Osteoblast (primary cell): ENCODE data around the gene FHDC1. TPM values are rescaled to one million over a fixed set of nuclear protein-coding genes. Genes with fewer than 3 reads are reported as not detected.

Experiments
- DNase-seq: peaks from one replicate; pipeline ENCODE4 v3.0.0; 2011; ENCODE audit warnings: low spot score, mixed read lengths; ENCODE audit not compliant: insufficient read length; ENCODE audit errors: missing footprints
- H2AFZ ChIP-seq: 2 replicates; pipeline ENCODE4 v1.6.0; 2011; ENCODE audit warnings: mild to moderate bottlenecking, low read length
- H3K27ac ChIP-seq: 2 replicates; pipeline ENCODE4 v1.5.1; 2011; ENCODE audit warnings: mild to moderate bottlenecking, low read depth, low read length, moderate library complexity
- H3K27me3 ChIP-seq: 2 replicates; pipeline ENCODE4 v1.6.0; 2012; ENCODE audit warnings: mild to moderate bottlenecking, control low read depth, inconsistent platforms, low read length, moderate library complexity; ENCODE audit not compliant: insufficient read depth
- H3K36me3 ChIP-seq: 2 replicates; pipeline ENCODE4 v1.5.1; 2011; ENCODE audit warnings: mild to moderate bottlenecking, low read length, control low read depth, moderate library complexity; ENCODE audit not compliant: insufficient read depth
- H3K4me1 ChIP-seq: 2 replicates; pipeline ENCODE4 v1.5.1; 2011; ENCODE audit warnings: mild to moderate bottlenecking, low read length, control low read depth, moderate library complexity; ENCODE audit not compliant: insufficient read depth
- H3K4me2 ChIP-seq: 2 replicates; pipeline ENCODE4 v1.6.0; 2011; ENCODE audit warnings: mild to moderate bottlenecking, low read length; ENCODE audit not compliant: insufficient read depth
- H3K4me3 ChIP-seq: fragments of 200-600 bp; sonication (generic); 3 replicates; pipeline ENCODE4 v1.5.1; 2012; ENCODE audit warnings: mild to moderate bottlenecking, low read length, inconsistent platforms; ENCODE audit not compliant: insufficient read depth
- H3K79me2 ChIP-seq: 2 replicates; pipeline ENCODE4 v1.6.0; 2012; ENCODE audit warnings: mild to moderate bottlenecking, low read length, control low read depth, inconsistent platforms; ENCODE audit not compliant: insufficient read depth
- H3K9me3 ChIP-seq: 2 replicates; pipeline ENCODE4 v1.5.1; 2011; ENCODE audit warnings: low read depth, low read length, control low read depth
- H4K20me1 ChIP-seq: 2 replicates; pipeline ENCODE4 v1.6.0; 2012; ENCODE audit warnings: mild to moderate bottlenecking, low read length, control low read depth; ENCODE audit not compliant: insufficient read depth
- CTCF ChIP-seq: IDR thresholded peaks from 2 replicates; pipeline ENCODE4 v1.5.1; 2011; ENCODE audit warnings: mild to moderate bottlenecking, low read depth, low read length, moderate library complexity; ENCODE audit errors: extremely low read depth
- total RNA-seq: library from RNA; depleted of rRNA; stranded (reverse); fragments of >200 nt; gene quantifications from 2 replicates; pipeline ENCODE4 v1.2.3, GENCODE V29; 2012

FHDC1 gene
- total RNA-seq, 1 donor = 0.36 TPM

GRCh38 chr4:152929888-152930287 is 6.2 kb upstream of the FHDC1 start:
- TF ChIP-seq CTCF = no peak
- no peaks in the 10 kb centered on the region for H4K20me1 ChIP-seq
- H3K36me3 ChIP-seq = no peaks in the 10 kb centered on the region
- H2AFZ ChIP-seq = no peak overlapping the region
- no peak for DNase-seq
- no peaks in the 10 kb centered on the region for H3K9me3 ChIP-seq
- no peaks in the 10 kb centered on the region for H3K79me2 ChIP-seq
- no peaks in the 10 kb centered on the region for H3K4me1 ChIP-seq
- H3K27me3 ChIP-seq = peaks cover 16% of the 10 kb centered on the region
- H3K4me3 ChIP-seq = no peak overlapping the region
- no peak overlapping the region for H3K27ac ChIP-seq
- H3K4me2 ChIP-seq = no peak overlapping the region

DNA sequence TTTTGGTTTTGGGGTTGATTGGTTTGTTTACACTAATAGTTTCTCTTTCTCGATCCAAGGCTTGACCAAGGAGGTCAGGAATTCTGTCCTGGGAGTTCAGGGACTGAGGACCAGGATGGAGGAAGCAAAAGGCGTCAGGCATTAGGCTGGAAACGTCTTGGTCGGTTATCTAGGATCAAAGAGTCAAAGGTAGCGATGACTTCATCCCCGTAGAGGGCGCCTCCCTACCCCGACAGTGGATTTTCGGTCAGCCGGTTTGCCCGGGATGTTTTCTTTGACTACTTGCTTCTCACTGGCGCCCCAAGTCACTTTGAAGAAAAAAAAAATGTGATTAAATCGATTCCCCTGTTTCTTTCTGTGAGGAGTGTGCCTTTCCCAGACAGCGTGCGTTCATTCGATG is 980 bp upstream of the FHDC1 start:
- no peaks in the 10 kb centered on the region for H3K9me3 ChIP-seq
- H3K4me2 ChIP-seq = no peak overlapping the region
- peaks cover 64% of the 10 kb centered on the region for H3K27me3 ChIP-seq

GRCh38 chr4:152936446-152937335 is 568 bp downstream of the FHDC1 start:
- Histone ChIP-seq H3K27ac (no peak overlapping the region), H3K4me2 (peak overlapping the region; percentile 72), H3K4me3 (peak overlapping the region; percentile 64), H4K20me1 (no peaks in the 10 kb centered on the region), H2AFZ (no peak overlapping the region), H3K9me3 (no peaks in the 10 kb centered on the region), H3K27me3 (peaks cover 75% of the 10 kb centered on the region), H3K79me2 (no peaks in the 10 kb centered on the region), H3K36me3 (no peaks in the 10 kb centered on the region), H3K4me1 (no peaks in the 10 kb centered on the region)
- DNase-seq = peak; percentile 93
- TF ChIP-seq CTCF = no peak

More for the DNA sequence above, 980 bp upstream of the FHDC1 start:
- peak; percentile 82 for DNase-seq
- no peak for TF ChIP-seq CTCF
- Histone ChIP-seq H3K4me1 (no peaks in the 10 kb centered on the region), H2AFZ (no peak overlapping the region), H3K27ac (no peak overlapping the region), H4K20me1 (no peaks in the 10 kb centered on the region), H3K4me3 (no peak overlapping the region), H3K79me2 (no peaks in the 10 kb centered on the region), H3K36me3 (no peaks in the 10 kb centered on the region)

DNA sequence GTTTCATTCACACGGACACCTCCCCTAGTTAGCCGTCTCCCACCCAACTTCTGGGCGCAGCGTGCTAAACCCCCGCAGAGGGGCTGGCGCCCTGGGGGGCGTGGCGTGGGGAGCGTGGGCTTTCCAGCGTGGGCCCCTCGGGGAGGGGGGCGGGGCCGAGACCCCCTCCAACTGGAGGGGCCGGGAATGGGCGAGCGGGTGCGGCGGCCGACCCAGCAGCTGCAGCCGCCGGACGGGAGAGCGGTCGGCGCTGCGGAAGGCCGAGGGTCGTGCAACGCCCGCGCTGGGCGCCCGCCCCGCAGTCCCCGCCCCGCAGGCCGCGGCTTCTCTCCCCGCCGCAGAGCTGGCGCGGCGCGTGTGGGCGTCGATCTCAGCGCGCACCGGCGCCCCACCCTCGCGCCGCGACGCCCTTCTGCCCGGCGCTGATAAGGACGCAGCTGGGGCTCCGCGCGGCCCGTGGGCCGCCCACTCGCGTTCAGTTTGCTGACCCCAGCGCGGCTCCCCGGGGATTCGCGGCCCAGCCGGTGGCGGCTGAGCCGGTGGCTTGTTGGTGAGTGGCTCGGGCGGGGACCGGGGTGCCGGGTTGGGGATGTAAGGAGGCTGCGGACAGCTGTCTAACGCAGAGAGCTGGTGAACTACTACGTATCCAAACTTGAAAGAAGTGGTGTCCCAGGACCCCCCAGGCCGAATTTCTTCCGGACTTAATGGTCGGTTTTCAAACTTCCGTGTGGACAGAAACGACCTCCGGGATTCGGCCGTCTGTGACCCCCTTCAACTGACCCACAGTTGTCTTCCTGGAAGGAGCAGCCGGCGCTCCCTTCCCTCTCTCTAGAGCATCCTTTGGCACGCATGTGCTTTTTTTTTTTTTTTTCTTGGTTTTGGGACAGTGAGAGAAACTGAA is 1.5 kb downstream of the FHDC1 start:
- peak overlapping the region; percentile 64 for H3K4me3 ChIP-seq
- H4K20me1 ChIP-seq = no peaks in the 10 kb centered on the region
- no peak for TF ChIP-seq CTCF
- peak; percentile 93 for DNase-seq
- no peaks in the 10 kb centered on the region for H3K79me2 ChIP-seq
- no peaks in the 10 kb centered on the region for H3K36me3 ChIP-seq
- peak overlapping the region; percentile 72 for H3K4me2 ChIP-seq
- no peak overlapping the region for H2AFZ ChIP-seq
- no peaks in the 10 kb centered on the region for H3K9me3 ChIP-seq
- peaks cover 75% of the 10 kb centered on the region for H3K27me3 ChIP-seq
- no peak overlapping the region for H3K27ac ChIP-seq
- no peaks in the 10 kb centered on the region for H3K4me1 ChIP-seq
